Measurements from ENCODE around the gene GSAP. TPM values are rescaled to one million over a fixed set of nuclear protein-coding genes. Genes with fewer than 3 reads are reported as not detected.
"Not testable (repeated sequence)": the region's sequence is repeated elsewhere in the genome, so short reads cannot be mapped to it uniquely, and the experiment has no call there.

The GSAP gene
- total RNA-seq, 1 experiment from 2014 or later, result 25.7 TPM

DNA sequence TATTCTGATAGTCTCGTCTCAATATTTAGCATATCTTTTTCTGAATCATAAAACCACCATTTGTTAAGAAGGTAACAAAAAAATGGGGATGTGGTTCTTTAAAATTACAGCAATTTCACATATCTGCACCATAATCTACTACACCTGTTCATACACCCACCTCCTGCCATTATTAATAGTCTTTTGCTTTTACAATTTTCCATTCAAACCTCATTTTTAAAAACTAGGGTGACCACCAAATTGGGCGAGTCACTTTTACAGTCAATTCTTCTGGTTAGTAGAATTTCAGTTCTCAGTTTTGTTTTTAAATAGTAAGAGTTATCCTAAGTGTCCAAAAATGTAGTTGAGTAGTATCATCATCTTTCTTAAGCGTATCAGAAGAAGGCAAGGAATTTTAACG is 48.4 kb upstream of the GSAP start:
- intact Hi-C loops (cut with micrococcal nuclease; ENCODE audit: unreplicated experiment), result no loop called here
- TF ChIP-seq, protein P1, sequence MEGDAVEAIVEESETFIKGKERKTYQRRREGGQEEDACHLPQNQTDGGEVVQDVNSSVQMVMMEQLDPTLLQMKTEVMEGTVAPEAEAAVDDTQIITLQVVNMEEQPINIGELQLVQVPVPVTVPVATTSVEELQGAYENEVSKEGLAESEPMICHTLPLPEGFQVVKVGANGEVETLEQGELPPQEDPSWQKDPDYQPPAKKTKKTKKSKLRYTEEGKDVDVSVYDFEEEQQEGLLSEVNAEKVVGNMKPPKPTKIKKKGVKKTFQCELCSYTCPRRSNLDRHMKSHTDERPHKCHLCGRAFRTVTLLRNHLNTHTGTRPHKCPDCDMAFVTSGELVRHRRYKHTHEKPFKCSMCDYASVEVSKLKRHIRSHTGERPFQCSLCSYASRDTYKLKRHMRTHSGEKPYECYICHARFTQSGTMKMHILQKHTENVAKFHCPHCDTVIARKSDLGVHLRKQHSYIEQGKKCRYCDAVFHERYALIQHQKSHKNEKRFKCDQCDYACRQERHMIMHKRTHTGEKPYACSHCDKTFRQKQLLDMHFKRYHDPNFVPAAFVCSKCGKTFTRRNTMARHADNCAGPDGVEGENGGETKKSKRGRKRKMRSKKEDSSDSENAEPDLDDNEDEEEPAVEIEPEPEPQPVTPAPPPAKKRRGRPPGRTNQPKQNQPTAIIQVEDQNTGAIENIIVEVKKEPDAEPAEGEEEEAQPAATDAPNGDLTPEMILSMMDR (IDR thresholded peaks at IDR 0.05; ENCODE audit: insufficient read depth in 1 of 2, low read depth in 1 of 2, low read length in 1 of 2, severe bottlenecking in 1 of 2, unreplicated experiment in 1 of 2), result no peak
- POLR2A ChIA-PET, result no interaction called here

GRCh38 chr7:77463632-77464031 is 47.5 kb upstream of the GSAP start:
- H3K27me3 Mint-ChIP-seq (ENCODE audit: insufficient read depth, unreplicated experiment); POLR2A ChIA-PET; DNase-seq; H3K27ac Mint-ChIP-seq (ENCODE audit: unreplicated experiment); H3K4me3 ChIP-seq (ENCODE audit: low read depth, low read length); BruUV-seq (replicated peaks); intact Hi-C loops (cut with micrococcal nuclease; ENCODE audit: unreplicated experiment); H3K27me3 ChIP-seq (replicated peaks; ENCODE audit: control insufficient read depth, insufficient read depth, low read length); H3K36me3 Mint-ChIP-seq (ENCODE audit: insufficient read depth, unreplicated experiment); H3K9me3 ChIP-seq; H3K9me3 Mint-ChIP-seq (ENCODE audit: unreplicated experiment); H3K36me3 ChIP-seq (ENCODE audit: control insufficient read depth, insufficient read depth, low read length); H3K4me3 Mint-ChIP-seq (ENCODE audit: unreplicated experiment): not testable (repeated sequence)
- CTCF ChIA-PET, result interaction anchor here (1.2 kb wide), 1 partner anchor 9 kb away, joined by 4 read pairs; no protein-coding TSS in a partner anchor
- peaks cover 21% of the 10 kb centered on the region for H3K4me1 ChIP-seq
- H3K4me1 Mint-ChIP-seq (ENCODE audit: low read depth, unreplicated experiment), result peaks cover 10% of the 10 kb centered on the region

More for the DNA sequence above, 48.4 kb upstream of the GSAP start:
- DNase-seq, result no peak
- no peaks in the 10 kb centered on the region for H3K27me3 Mint-ChIP-seq (ENCODE audit: insufficient read depth, unreplicated experiment)
- Histone ChIP-seq H3K4me3 (ENCODE audit: low read depth, low read length) (no peak overlapping the region), H3K36me3 (ENCODE audit: control insufficient read depth, insufficient read depth, low read length) (no peaks in the 10 kb centered on the region), H3K27me3 (replicated peaks; ENCODE audit: control insufficient read depth, insufficient read depth, low read length) (no peaks in the 10 kb centered on the region), H3K9me3 (no peaks in the 10 kb centered on the region; the same call in 1 of the 2 replicates), H3K4me1 (peaks cover 11% of the 10 kb centered on the region)
- H3K36me3 Mint-ChIP-seq (ENCODE audit: insufficient read depth, unreplicated experiment), result no peaks in the 10 kb centered on the region
- no TSS peak for BruUV-seq (replicated peaks)
- peaks cover 10% of the 10 kb centered on the region for H3K4me1 Mint-ChIP-seq (ENCODE audit: low read depth, unreplicated experiment)
- peaks cover 9% of the 10 kb centered on the region for H3K9me3 Mint-ChIP-seq (ENCODE audit: unreplicated experiment)
- H3K27ac Mint-ChIP-seq (ENCODE audit: unreplicated experiment), result no peak overlapping the region
- no peak overlapping the region for H3K4me3 Mint-ChIP-seq (ENCODE audit: unreplicated experiment)
- CTCF ChIA-PET, result interaction anchor here (1.2 kb wide), 1 partner anchor 8 kb away, joined by 4 read pairs; no protein-coding TSS in a partner anchor

- intact Hi-C loops (cut with micrococcal nuclease; ENCODE audit: unreplicated experiment), result no loop called here
- Mint-ChIP-seq H3K27me3 (ENCODE audit: insufficient read depth, unreplicated experiment) (no peaks in the 10 kb centered on the region), H3K4me3 (ENCODE audit: unreplicated experiment) (no peak overlapping the region), H3K4me1 (ENCODE audit: low read depth, unreplicated experiment) (peaks cover 25% of the 10 kb centered on the region), H3K36me3 (ENCODE audit: insufficient read depth, unreplicated experiment) (no peaks in the 10 kb centered on the region), H3K9me3 (ENCODE audit: unreplicated experiment) (no peaks in the 10 kb centered on the region), H3K27ac (ENCODE audit: unreplicated experiment) (no peak overlapping the region)
- no peak for DNase-seq
- TF ChIP-seq, protein P1 (IDR thresholded peaks at IDR 0.05; ENCODE audit: insufficient read depth in 1 of 2, low read depth in 1 of 2, low read length in 1 of 2, severe bottlenecking in 1 of 2, unreplicated experiment in 1 of 2), result no peak
- no peaks in the 10 kb centered on the region; the same call in 1 of the 2 replicates for H3K9me3 ChIP-seq
- no peak overlapping the region for H3K4me3 ChIP-seq (ENCODE audit: low read depth, low read length)
- no peaks in the 10 kb centered on the region for H3K36me3 ChIP-seq (ENCODE audit: control insufficient read depth, insufficient read depth, low read length)
- ChIA-PET CTCF (interaction anchor here (0.5 to 1.2 kb wide), 2 partner anchors 77 to 90 kb away, joined by 3 to 4 read pairs; no protein-coding TSS in a partner anchor), POLR2A (interaction anchor here (0.6 kb wide), 1 partner anchor 15 kb away, joined by 4 read pairs; no protein-coding TSS in a partner anchor)
- no TSS peak for BruUV-seq (replicated peaks)
- H3K27me3 ChIP-seq (replicated peaks; ENCODE audit: control insufficient read depth, insufficient read depth, low read length), result no peaks in the 10 kb centered on the region
- H3K4me1 ChIP-seq, result peaks cover 34% of the 10 kb centered on the region
Observed at GRCh38 chr7:77461842-77462241, 45.7 kb upstream of the GSAP start.

Measured in Caco-2 (cell line).